Measurements from ENCODE around the gene PLA2G4D.

The PLA2G4D gene, protein sequence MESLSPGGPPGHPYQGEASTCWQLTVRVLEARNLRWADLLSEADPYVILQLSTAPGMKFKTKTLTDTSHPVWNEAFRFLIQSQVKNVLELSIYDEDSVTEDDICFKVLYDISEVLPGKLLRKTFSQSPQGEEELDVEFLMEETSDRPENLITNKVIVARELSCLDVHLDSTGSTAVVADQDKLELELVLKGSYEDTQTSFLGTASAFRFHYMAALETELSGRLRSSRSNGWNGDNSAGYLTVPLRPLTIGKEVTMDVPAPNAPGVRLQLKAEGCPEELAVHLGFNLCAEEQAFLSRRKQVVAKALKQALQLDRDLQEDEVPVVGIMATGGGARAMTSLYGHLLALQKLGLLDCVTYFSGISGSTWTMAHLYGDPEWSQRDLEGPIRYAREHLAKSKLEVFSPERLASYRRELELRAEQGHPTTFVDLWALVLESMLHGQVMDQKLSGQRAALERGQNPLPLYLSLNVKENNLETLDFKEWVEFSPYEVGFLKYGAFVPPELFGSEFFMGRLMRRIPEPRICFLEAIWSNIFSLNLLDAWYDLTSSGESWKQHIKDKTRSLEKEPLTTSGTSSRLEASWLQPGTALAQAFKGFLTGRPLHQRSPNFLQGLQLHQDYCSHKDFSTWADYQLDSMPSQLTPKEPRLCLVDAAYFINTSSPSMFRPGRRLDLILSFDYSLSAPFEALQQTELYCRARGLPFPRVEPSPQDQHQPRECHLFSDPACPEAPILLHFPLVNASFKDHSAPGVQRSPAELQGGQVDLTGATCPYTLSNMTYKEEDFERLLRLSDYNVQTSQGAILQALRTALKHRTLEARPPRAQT

DNA sequence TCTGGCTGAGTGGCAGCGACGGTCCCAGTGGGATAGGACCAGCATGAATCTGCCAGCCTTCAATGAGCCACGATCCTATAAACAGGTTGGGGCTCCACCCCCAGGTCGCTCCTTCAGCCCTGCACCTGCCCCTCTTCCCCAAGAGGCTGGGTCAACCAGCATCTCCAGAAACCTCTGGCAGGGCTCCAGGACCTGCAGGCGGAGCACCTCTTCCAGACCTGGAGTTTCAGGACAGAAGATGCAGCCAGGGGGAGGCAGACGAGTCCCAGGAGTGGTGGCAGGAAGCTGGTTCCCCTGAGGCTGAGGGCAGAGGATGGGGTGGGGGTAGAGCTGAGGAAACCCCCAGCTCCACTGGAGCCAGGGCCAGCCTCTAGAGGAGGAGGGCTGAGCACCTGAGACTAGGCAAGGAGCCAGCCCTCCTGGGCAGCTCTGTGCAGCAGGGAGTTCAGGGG is at the start of gene PLA2G4D:
Gene PLA2G4D, minus strand, starts transcription at position 51 of the 452 bp plus-strand sequence. CDS start 103 bp downstream, outside the sequence.
- DNase-seq (ENCODE audit: extremely low read depth, low read depth): no peak
- TF ChIP-seq, protein P1, sequence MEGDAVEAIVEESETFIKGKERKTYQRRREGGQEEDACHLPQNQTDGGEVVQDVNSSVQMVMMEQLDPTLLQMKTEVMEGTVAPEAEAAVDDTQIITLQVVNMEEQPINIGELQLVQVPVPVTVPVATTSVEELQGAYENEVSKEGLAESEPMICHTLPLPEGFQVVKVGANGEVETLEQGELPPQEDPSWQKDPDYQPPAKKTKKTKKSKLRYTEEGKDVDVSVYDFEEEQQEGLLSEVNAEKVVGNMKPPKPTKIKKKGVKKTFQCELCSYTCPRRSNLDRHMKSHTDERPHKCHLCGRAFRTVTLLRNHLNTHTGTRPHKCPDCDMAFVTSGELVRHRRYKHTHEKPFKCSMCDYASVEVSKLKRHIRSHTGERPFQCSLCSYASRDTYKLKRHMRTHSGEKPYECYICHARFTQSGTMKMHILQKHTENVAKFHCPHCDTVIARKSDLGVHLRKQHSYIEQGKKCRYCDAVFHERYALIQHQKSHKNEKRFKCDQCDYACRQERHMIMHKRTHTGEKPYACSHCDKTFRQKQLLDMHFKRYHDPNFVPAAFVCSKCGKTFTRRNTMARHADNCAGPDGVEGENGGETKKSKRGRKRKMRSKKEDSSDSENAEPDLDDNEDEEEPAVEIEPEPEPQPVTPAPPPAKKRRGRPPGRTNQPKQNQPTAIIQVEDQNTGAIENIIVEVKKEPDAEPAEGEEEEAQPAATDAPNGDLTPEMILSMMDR (IDR thresholded peaks at IDR 0.05; ENCODE audit: low read depth, low read length): no peak

DNA sequence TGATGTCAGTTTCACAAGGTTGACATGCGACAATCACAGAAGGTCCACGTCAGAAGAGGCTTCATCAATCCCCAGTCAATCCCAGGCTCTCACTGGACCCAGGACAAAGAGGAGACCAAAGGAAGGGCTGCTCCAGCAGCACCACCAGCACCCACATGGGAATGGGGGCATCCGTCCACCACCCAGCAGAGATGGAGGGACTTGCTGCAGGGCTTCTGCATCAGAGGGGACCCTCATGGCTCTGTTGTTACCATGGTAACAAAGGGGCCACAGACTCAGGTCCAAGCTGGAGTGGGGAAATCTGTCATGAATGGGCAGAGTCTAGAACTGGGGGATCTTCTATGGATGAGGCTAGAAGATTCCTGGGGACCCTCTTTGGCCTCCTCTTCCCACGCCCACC is 49.0 kb upstream of the PLA2G4D start:
- TF ChIP-seq, protein P1 (IDR thresholded peaks at IDR 0.05; ENCODE audit: low read depth, low read length): no peak
- no peak for DNase-seq (ENCODE audit: extremely low read depth, low read depth)

DNA sequence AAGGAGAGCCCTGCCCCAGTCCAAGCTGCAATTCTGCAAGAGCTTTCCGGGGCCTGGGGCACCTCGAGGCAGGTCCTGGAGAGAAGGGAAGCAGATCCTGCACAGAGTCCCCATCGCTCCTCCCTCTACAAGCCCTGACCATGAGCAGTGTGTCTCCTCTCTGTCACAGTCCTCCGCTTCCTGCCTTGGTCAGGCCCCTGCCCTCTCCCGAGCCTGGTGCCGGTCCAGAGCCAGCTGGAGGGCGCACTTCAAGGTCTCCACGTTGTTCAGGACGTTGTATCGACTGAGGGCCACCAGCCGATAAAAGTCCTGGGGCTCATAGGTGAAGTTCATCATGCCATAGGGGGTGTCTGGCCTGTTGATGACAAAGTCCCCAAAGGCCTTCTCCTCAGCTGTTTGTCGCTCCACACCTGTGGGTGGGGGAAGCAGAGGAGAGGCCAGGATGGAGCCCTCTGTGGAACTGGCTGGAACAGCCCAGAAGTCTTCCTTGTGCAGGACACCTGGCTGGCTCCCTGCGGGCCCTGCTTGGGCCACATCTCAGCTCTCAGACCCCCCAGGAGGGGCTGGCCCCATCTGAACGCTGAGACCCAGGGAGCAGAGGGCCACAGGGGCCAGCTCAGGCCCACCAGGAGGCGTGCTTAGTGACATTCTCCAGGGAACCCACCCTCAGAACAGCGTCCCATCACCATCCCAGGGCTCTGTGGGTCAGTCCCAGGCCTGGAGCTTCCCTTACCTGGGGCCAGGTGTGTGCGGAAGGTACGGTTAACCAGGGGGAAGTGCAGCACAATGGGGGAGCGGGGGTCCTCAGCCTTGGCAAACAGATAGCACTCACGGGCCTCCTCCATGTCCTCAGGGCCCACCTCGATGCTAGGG is 47.7 kb upstream of the PLA2G4D start:
- TF ChIP-seq, protein P1 (IDR thresholded peaks at IDR 0.05; ENCODE audit: low read depth, low read length): no peak
- no peak for DNase-seq (ENCODE audit: extremely low read depth, low read depth)

DNA sequence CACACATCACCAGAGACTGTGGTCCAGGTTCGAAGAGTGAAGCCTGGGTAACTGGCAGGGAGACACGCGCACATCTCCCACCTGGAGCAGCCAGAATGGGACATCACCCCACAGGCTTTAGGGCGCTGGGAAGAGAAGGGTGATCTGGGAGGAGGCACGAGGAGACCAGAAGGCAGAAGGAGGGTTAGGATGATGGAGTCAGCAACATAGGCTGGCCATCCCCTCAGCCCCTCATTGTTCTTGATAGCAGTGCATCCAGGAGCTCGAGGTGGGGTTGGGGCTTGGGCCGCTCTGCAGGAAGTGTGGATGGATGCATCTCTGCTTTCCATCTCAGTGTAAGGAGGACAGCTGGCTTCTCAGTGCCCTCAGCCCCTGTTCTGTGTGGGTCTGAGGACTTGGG is 46.9 kb upstream of the PLA2G4D start:
- DNase-seq (ENCODE audit: extremely low read depth, low read depth): no peak
- TF ChIP-seq, protein P1 (IDR thresholded peaks at IDR 0.05; ENCODE audit: low read depth, low read length): no peak

DNA sequence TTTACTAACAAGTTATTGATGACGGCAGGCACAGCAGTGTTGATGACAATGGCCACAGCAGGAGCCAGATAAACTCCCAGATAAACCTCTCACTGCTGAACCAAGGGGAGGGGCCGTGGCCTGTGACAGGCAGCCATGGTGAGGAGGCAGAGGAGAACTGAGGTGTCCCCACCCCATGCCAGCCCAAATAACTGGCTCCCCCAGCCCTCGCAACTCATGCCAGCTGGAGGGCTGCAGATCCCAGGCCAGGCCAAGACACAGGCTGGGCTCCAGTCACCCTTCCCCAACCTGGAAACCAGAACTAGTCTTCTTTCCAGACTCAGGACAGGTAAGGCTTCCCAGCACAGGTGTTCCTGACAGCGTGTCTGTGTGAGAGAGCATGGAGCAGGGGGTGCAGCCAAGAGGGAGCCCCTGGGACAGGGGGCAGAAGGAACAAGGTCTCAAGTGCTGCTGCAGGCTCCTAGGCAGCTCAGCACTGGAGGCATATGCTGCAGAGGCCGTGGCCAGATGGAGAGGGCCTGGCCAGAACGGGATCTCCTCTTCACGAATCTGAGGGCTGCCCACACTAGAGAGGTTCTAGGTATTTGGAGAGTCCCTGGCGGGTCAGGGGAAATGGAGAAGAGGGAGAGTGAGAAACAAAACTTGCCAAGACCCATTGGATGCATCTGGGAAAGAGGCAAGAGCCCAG is 46.2 kb upstream of the PLA2G4D start:
- no peak for DNase-seq (ENCODE audit: extremely low read depth, low read depth)
- TF ChIP-seq, protein P1 (IDR thresholded peaks at IDR 0.05; ENCODE audit: low read depth, low read length): no peak

DNA sequence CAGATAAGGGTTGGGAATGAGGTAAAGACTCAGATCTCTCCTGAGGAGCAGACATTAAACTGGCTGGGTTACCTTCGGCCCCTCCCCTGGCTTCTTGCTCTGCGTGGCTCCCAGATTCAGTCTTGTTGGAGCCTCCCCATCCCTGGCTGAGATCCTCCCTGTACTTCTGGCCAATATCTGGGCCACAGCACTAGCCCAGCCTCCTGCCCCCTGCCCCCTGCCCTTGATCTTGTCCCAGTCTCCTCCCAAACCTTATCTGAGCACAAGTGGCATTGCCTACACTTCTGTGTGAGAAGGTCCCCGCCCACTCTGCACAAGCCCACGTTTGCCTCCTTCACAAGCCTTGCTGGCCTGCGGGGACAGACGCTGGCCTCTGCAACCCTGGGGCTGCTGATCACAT is 45.2 kb upstream of the PLA2G4D start:
- TF ChIP-seq, protein P1 (IDR thresholded peaks at IDR 0.05; ENCODE audit: low read depth, low read length): no peak
- DNase-seq (ENCODE audit: extremely low read depth, low read depth): no peak
